OCI-LY3 (cell line): ENCODE results near the gene ERMN.

Experiments
- EZH2phosphoT487 ChIP-seq: fragments of 200-600 bp; shearing (Covaris generic); IDR thresholded peaks from 2 replicates; pipeline ENCODE4 v1.6.1; 2018; ENCODE audit warnings: antibody characterized with exemption, mixed run types, low read depth
- TF ChIP-seq, protein P1 (sequence below): fragments of 200-600, 300-600 bp; sonication (generic); IDR thresholded peaks from 2 replicates; pipeline ENCODE4 v1.5.1; 2014; ENCODE audit warnings: antibody characterized with exemption, low read length, low read depth

GRCh38 chr2:157318884-157319283, 6.7 kb downstream of the ERMN start:
- TF ChIP-seq EZH2phosphoT487, result no peak
- TF ChIP-seq, protein P1, sequence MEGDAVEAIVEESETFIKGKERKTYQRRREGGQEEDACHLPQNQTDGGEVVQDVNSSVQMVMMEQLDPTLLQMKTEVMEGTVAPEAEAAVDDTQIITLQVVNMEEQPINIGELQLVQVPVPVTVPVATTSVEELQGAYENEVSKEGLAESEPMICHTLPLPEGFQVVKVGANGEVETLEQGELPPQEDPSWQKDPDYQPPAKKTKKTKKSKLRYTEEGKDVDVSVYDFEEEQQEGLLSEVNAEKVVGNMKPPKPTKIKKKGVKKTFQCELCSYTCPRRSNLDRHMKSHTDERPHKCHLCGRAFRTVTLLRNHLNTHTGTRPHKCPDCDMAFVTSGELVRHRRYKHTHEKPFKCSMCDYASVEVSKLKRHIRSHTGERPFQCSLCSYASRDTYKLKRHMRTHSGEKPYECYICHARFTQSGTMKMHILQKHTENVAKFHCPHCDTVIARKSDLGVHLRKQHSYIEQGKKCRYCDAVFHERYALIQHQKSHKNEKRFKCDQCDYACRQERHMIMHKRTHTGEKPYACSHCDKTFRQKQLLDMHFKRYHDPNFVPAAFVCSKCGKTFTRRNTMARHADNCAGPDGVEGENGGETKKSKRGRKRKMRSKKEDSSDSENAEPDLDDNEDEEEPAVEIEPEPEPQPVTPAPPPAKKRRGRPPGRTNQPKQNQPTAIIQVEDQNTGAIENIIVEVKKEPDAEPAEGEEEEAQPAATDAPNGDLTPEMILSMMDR, result no peak
